ENCODE results near the gene FRMD3.

Gene FRMD3

GRCh38 chr9:83285445-83286225 is 252.6 kb downstream of the FRMD3 start:
- DNase-seq = peak in 3 of 51 donors; percentile 3 to 8 (median 4)

GRCh38 chr9:83284746-83285145 is 253.5 kb downstream of the FRMD3 start:
- no peak for DNase-seq

GRCh38 chr9:83283528-83283927 is 254.7 kb downstream of the FRMD3 start:
- DNase-seq = no peak

- peak in 23 of 51 donors; percentile 1 to 51 (median 20) for DNase-seq
These were observed 256.6 kb downstream of the FRMD3 start for GRCh38 chr9:83281306-83282255.

GRCh38 chr9:83280790-83281189 is 257.4 kb downstream of the FRMD3 start:
- DNase-seq = no peak

- DNase-seq = peak in 1 of 51 donors; percentile 13
These were observed 257.9 kb downstream of the FRMD3 start for GRCh38 chr9:83280268-83280667.

GRCh38 chr9:83274787-83275186 is 263.4 kb downstream of the FRMD3 start:
- no peak for DNase-seq

GRCh38 chr9:83271665-83272071 is 266.5 kb downstream of the FRMD3 start:
- no peak for DNase-seq

GRCh38 chr9:83270116-83270515 is 268.1 kb downstream of the FRMD3 start:
- no peak for DNase-seq

GRCh38 chr9:83267741-83268140 is 270.5 kb downstream of the FRMD3 start:
- DNase-seq = no peak

GRCh38 chr9:83266666-83267496 is 271.3 kb downstream of the FRMD3 start:
- no peak for DNase-seq

GRCh38 chr9:83266331-83266665 is 271.9 kb downstream of the FRMD3 start:
- no peak for DNase-seq

GRCh38 chr9:83264315-83264714 is 273.9 kb downstream of the FRMD3 start:
- DNase-seq = no peak

- DNase-seq = no peak
These were observed 278.6 kb downstream of the FRMD3 start for GRCh38 chr9:83259558-83259957.

GRCh38 chr9:83257937-83258891 is 280.0 kb downstream of the FRMD3 start:
- no peak for DNase-seq

- DNase-seq = no peak
These were observed 290.5 kb downstream of the FRMD3 start for GRCh38 chr9:83247732-83248131.

- DNase-seq = no peak
These were observed 292.1 kb downstream of the FRMD3 start for GRCh38 chr9:83245979-83246659.

GRCh38 chr9:83242066-83242465 is 296.1 kb downstream of the FRMD3 start:
- no peak for DNase-seq

GRCh38 chr9:83240671-83241070 is 297.5 kb downstream of the FRMD3 start:
- no peak for DNase-seq

- DNase-seq = no peak
These were observed 298.5 kb downstream of the FRMD3 start for GRCh38 chr9:83239747-83240146.
